C4-2B (cell line): ENCODE results near the gene TNFAIP6.

ENCODE experiments used
- CTCF ChIP-seq: fragments of 450-650 bp; conservative IDR thresholded peaks from 2 replicates; pipeline ENCODE4 v1.5.1; 2017; ENCODE audit warnings: mild to moderate bottlenecking
- ZFX ChIP-seq: fragments of 450-650 bp; IDR thresholded peaks from 2 replicates; pipeline ENCODE4 v1.6.1; 2017

- TF ChIP-seq CTCF = no peak
- TF ChIP-seq ZFX = no peak
Observed at GRCh38 chr2:151408788-151409600, 51.6 kb downstream of the TNFAIP6 start.
